ENCODE results near the gene NFKBIE.

- TF ChIP-seq CTCF (IDR thresholded peaks at IDR 0.05; ENCODE audit: low read depth, low read length): no peak
- TF ChIP-seq EZH2phosphoT487 (IDR thresholded peaks at IDR 0.05; ENCODE audit: low read depth): no peak
Observed at GRCh38 chr6:44256775-44257024, 8.7 kb downstream of the NFKBIE start.
